ENCODE data around the gene LETM1.

The LETM1 gene

DNA sequence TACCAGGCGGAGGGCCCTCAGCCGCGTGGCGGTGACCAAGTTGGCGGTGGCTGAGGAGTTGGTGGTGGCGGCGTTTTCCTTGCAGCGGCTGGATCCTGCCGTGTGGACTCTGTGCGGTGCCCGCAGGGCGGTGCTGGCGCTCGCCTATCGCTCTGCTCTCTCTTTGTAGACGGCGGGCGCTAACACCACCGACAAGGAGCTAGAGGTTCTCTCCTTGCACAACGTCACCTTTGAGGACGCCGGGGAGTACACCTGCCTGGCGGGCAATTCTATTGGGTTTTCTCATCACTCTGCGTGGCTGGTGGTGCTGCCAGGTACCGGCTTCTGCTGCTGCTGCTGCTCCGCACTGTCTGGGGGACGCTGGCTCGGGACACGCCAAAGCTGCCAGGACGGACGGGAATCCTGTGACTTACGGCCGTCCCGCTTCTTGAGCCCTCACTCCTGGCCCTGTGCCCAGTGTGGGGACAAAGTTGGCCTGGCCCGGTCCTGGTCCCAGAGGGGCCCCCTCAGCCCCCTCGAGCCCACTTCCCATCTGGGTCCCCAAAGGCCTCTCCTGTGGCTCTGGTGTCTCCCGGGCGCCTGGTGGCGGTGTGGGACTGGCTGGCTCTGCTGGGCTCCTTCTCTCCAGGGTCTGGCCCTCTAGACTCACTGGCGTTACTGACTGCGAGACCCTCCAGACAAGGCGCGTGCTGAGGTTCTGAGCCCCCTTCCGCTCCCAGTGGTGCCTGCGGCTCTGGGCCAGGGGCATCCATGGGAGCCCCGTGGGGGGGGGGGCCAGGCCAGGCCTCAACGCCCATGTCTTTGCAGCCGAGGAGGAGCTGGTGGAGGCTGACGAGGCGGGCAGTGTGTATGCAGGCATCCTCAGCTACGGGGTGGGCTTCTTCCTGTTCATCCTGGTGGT, 52.2 kb downstream of the LETM1 start:
- H3K9me3 ChIP-seq (ENCODE audit: control insufficient read depth in 1 of 2, low read length in 2 of 2) = no peaks in the 10 kb centered on the region
- no peaks in the 10 kb centered on the region for H3K27me3 ChIP-seq (ENCODE audit: low read depth, low read length)
- no peak overlapping the region for H3K27ac ChIP-seq (ENCODE audit: low read length)
- no peaks in the 10 kb centered on the region for H3K36me3 ChIP-seq (ENCODE audit: control insufficient read depth in 1 of 2, insufficient read depth in 2 of 2, low read length in 2 of 2)
- no peak overlapping the region for H3K4me3 ChIP-seq (ENCODE audit: low read depth in 1 of 2, low read length in 2 of 2)
- H3K4me1 ChIP-seq (ENCODE audit: control insufficient read depth in 1 of 2, insufficient read depth in 2 of 2, low read length in 2 of 2) = peaks cover 0 to 7% of the 10 kb centered on the region in 2 donors

DNA sequence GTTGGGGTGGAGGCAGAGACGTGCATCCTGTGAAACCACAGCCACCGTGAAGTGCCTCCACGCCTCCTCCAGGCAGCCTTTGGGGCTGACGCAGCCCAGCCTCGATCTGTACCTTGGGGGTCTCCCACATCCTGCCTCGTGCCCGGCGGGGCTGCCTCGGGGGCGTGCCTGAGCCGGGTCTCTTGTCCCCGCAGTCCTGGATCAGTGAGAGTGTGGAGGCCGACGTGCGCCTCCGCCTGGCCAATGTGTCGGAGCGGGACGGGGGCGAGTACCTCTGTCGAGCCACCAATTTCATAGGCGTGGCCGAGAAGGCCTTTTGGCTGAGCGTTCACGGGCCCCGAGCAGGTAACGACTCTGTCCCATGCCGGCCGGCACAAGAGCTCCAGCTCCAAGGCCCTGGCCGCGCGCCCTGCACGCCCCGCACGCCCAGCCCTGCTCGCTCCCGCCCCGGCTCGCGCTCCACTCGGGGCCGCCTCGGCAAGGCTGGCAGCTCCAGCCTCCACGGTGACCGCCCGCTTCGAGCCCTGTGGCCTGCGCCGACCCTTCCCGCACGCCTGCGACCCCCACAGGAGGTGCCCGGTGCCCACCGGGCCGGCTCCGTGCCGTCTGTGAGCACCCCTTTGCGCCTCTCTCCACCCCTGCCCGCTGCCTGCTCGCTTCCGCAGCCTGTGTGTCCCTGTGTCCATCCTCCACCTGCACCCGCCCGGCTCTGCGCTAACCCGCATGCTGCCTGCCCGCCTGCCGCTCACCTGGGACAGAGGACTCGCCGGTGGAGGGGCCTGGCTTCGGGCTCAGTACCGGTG, 53.0 kb downstream of the LETM1 start:
- no peak overlapping the region for H3K27ac ChIP-seq (ENCODE audit: low read length)
- no peak overlapping the region for H3K4me3 ChIP-seq (ENCODE audit: low read depth in 1 of 2, low read length in 2 of 2)
- no peaks in the 10 kb centered on the region for H3K27me3 ChIP-seq (ENCODE audit: low read depth, low read length)
- no peaks in the 10 kb centered on the region for H3K9me3 ChIP-seq (ENCODE audit: control insufficient read depth in 1 of 2, low read length in 2 of 2)
- peaks cover 0 to 7% of the 10 kb centered on the region in 2 donors for H3K4me1 ChIP-seq (ENCODE audit: control insufficient read depth in 1 of 2, insufficient read depth in 2 of 2, low read length in 2 of 2)
- H3K36me3 ChIP-seq (ENCODE audit: control insufficient read depth in 1 of 2, insufficient read depth in 2 of 2, low read length in 2 of 2) = no peaks in the 10 kb centered on the region

DNA sequence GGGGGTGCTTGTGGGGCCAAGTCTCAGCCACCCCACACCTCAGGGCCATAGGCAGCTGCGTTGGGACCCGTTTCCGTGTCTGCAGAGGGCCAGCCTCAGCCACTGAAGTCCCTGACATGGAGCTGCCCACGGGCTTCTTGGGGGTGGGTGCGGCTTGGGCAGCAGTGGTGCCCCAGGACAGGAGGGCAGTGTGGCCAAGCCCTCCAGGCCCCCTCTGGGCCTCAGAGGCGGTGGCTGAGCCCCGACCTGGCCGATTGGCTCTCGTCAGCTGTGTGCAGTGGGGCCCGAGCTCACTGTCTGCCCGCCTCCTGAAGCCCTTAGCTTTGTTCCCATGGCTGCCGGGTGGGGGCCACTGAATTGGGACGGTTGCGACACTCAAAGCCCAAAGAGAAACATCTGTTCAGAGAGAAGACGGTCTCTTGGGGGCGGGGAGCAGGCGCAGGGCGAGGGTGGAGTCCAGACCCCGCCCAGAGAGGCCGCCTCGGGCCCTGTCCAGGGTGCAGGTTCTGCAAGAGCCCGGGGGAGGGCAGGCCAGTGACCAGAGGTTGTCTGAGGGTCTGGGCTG, 53.7 kb downstream of the LETM1 start:
- Histone ChIP-seq H3K27ac (ENCODE audit: low read length) (no peak overlapping the region), H3K4me1 (ENCODE audit: control insufficient read depth in 1 of 2, insufficient read depth in 2 of 2, low read length in 2 of 2) (peaks cover 0 to 7% of the 10 kb centered on the region in 2 donors), H3K9me3 (ENCODE audit: control insufficient read depth in 1 of 2, low read length in 2 of 2) (no peaks in the 10 kb centered on the region), H3K36me3 (ENCODE audit: control insufficient read depth in 1 of 2, insufficient read depth in 2 of 2, low read length in 2 of 2) (no peaks in the 10 kb centered on the region), H3K4me3 (ENCODE audit: low read depth in 1 of 2, low read length in 2 of 2) (no peak overlapping the region), H3K27me3 (ENCODE audit: low read depth, low read length) (no peaks in the 10 kb centered on the region)

DNA sequence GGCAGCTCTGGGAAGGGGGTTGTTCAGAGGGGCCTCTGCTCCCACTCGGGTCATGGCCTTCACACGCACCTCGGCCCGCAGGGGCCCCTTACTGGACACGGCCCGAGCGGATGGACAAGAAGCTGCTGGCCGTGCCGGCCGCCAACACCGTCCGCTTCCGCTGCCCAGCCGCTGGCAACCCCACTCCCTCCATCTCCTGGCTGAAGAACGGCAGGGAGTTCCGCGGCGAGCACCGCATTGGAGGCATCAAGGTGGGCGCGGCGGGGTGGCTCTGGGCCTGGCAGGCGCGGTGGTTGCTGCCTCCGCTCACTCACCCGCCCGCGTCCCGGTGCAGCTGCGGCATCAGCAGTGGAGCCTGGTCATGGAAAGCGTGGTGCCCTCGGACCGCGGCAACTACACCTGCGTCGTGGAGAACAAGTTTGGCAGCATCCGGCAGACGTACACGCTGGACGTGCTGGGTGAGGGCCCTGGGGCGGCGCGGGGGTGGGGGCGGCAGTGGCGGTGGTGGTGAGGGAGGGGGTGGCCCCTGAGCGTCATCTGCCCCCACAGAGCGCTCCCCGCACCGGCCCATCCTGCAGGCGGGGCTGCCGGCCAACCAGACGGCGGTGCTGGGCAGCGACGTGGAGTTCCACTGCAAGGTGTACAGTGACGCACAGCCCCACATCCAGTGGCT, 54.5 kb downstream of the LETM1 start:
- no peak overlapping the region for H3K27ac ChIP-seq (ENCODE audit: low read length)
- no peaks in the 10 kb centered on the region for H3K9me3 ChIP-seq (ENCODE audit: control insufficient read depth in 1 of 2, low read length in 2 of 2)
- H3K4me1 ChIP-seq (ENCODE audit: control insufficient read depth in 1 of 2, insufficient read depth in 2 of 2, low read length in 2 of 2) = peaks cover 0 to 7% of the 10 kb centered on the region in 2 donors
- H3K27me3 ChIP-seq (ENCODE audit: low read depth, low read length) = no peaks in the 10 kb centered on the region
- no peaks in the 10 kb centered on the region for H3K36me3 ChIP-seq (ENCODE audit: control insufficient read depth in 1 of 2, insufficient read depth in 2 of 2, low read length in 2 of 2)
- no peak overlapping the region for H3K4me3 ChIP-seq (ENCODE audit: low read depth in 1 of 2, low read length in 2 of 2)

DNA sequence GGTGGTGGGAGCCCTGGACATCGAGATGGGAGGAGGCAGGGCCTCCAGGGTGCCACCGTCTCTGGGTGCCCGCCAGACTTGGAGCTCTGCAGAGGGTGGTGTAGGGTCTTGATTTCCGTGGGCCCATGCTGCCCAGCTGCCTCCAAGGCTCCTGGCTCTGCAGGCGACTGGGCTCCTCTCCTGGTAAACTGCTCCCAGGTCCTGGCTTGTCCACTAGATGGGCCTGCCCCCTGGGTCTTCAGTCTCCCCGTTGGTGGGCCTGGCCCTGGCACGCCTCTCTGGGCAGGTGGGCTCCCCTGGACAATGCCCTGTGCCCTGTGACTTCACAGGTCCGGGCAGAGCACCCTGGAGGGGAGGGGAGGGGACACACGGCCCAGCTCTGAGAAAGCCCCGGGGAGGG, 55.2 kb downstream of the LETM1 start:
- Histone ChIP-seq H3K27ac (ENCODE audit: low read length) (no peak overlapping the region), H3K9me3 (ENCODE audit: control insufficient read depth in 1 of 2, low read length in 2 of 2) (no peaks in the 10 kb centered on the region), H3K36me3 (ENCODE audit: control insufficient read depth in 1 of 2, insufficient read depth in 2 of 2, low read length in 2 of 2) (no peaks in the 10 kb centered on the region), H3K4me1 (ENCODE audit: control insufficient read depth in 1 of 2, insufficient read depth in 2 of 2, low read length in 2 of 2) (peaks cover 0 to 9% of the 10 kb centered on the region in 2 donors), H3K27me3 (ENCODE audit: low read depth, low read length) (peaks cover 4% of the 10 kb centered on the region), H3K4me3 (ENCODE audit: low read depth in 1 of 2, low read length in 2 of 2) (no peak overlapping the region)

DNA sequence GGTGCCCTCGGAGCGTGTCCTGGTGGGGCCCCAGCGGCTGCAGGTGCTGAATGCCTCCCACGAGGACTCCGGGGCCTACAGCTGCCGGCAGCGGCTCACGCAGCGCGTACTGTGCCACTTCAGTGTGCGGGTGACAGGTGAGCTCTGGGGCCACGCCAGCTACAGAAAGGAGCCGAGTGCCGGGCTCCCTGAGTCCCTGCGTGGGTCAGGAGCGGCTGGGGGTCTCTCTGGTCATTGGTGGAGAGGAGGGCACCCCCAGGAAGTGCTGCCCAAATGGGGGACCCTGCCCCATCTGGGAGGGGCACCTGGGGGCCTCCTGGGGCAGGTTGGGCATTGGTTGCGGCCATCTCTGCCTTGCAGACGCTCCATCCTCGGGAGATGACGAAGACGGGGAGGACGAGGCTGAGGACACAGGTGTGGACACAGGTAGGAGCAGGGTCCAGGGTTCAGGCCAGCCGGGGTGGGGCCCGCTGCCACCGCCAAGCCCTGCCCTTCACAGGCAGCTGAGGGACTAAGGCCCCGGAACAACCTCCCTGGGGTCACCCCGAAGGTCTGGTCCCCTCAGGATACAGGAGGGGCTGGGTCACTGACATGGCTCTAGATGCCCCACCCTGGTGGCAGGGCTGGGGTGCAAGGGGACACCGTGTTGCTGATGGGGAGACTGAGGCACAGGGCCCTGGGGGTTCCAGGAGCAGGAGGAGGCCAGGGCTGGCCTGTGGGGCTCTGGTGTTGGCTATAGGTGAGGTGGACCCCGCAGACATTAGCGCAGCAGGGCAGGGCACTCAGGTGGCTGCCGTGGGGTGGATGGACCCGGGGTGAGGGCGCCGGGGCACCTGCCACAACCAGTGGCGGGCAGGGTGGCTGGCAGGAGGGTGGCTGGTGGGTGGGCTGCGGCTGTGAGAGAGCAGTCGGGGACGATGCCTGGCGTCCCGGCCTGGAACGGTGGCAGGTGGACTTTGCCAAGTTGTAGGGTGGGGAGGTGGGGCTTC, 56.3 kb downstream of the LETM1 start:
- no peak overlapping the region for H3K4me3 ChIP-seq (ENCODE audit: low read depth in 1 of 2, low read length in 2 of 2)
- no peaks in the 10 kb centered on the region for H3K36me3 ChIP-seq (ENCODE audit: control insufficient read depth in 1 of 2, insufficient read depth in 2 of 2, low read length in 2 of 2)
- H3K9me3 ChIP-seq (ENCODE audit: control insufficient read depth in 1 of 2, low read length in 2 of 2) = no peaks in the 10 kb centered on the region
- no peak overlapping the region for H3K27ac ChIP-seq (ENCODE audit: low read length)
- peaks cover 0 to 18% of the 10 kb centered on the region in 2 donors for H3K4me1 ChIP-seq (ENCODE audit: control insufficient read depth in 1 of 2, insufficient read depth in 2 of 2, low read length in 2 of 2)
- H3K27me3 ChIP-seq (ENCODE audit: low read depth, low read length) = peaks cover 9% of the 10 kb centered on the region

DNA sequence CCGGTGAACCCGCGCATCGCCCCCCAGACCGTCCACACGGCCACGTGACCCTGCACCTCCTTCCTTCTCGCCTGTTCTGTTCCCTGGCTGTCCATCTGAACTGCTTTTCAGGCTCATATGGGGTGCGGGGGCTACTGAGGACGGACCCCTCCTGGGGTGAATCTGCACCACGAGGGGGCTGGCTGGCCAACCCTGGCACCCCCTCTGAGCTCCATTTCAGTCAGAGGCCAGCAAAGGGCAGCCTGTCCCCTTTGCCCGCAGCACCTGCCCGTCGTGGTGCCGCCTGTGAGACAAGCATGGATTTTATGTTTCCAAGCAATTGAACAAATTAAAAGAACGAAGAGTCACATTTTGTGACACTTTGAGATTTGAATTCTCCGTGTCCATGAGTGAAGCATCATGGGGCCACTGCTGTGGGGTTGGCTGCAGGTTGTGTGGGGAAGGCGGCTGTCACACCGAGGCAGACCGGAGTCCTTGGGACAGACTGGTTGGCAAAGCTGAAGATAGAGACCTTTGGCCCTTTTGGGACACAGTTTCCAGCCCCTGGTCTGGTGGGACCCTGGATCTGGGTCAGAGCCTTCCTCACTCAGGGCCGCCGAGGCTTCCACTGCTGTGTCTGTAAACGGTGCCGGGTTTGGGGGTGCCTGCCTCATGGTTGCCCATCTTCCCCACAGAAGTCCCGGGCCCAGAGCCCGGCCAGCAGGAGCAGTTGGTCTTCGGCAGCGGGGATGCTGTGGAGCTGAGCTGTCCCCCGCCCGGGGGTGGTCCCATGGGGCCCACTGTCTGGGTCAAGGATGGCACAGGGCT, 57.2 kb downstream of the LETM1 start:
- Histone ChIP-seq H3K27ac (ENCODE audit: low read length) (no peak overlapping the region), H3K27me3 (ENCODE audit: low read depth, low read length) (peaks cover 9% of the 10 kb centered on the region), H3K4me1 (ENCODE audit: control insufficient read depth in 1 of 2, insufficient read depth in 2 of 2, low read length in 2 of 2) (peaks cover 0 to 27% of the 10 kb centered on the region in 2 donors), H3K9me3 (ENCODE audit: control insufficient read depth in 1 of 2, low read length in 2 of 2) (no peaks in the 10 kb centered on the region), H3K4me3 (ENCODE audit: low read depth in 1 of 2, low read length in 2 of 2) (no peak overlapping the region), H3K36me3 (ENCODE audit: control insufficient read depth in 1 of 2, insufficient read depth in 2 of 2, low read length in 2 of 2) (no peaks in the 10 kb centered on the region)

DNA sequence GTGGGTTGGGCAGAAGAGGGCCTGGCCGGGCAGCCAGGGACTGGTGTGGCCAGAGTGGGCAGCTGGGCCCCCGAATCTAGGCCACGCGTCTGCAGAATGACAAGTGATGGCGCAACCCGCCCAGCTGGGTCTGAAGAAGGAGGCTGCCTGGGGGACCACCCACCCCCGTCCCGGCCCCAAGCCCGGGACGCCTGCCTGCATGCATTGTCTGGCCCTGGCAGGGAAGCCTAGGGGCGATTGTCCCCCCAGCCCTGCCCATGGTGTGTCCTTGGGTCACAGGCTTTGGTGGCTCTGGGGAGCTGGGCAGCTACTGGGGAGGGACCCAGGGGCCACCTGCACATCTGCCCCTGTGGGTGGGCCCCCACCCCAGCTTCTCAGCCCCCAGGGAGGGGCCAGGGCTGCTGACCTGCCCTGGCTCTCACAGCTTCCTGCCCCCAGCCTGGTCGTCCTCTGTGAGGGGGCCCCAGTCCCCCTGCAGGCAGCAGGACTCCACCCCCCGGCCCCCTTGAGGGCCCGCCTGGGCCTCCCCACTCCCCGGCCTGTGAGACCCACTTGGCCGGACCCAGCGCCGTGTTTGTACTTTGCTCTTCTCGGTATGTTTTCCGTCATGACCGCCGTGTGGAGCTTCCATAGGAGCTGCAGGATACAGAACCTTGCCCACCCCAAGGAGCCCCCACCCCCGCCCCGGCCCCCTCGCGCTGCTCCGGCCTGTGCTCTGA, 57.9 kb downstream of the LETM1 start:
- Histone ChIP-seq H3K4me3 (ENCODE audit: low read depth in 1 of 2, low read length in 2 of 2) (no peak overlapping the region), H3K9me3 (ENCODE audit: control insufficient read depth in 1 of 2, low read length in 2 of 2) (no peaks in the 10 kb centered on the region), H3K27me3 (ENCODE audit: low read depth, low read length) (peaks cover 9% of the 10 kb centered on the region), H3K36me3 (ENCODE audit: control insufficient read depth in 1 of 2, insufficient read depth in 2 of 2, low read length in 2 of 2) (no peaks in the 10 kb centered on the region), H3K4me1 (ENCODE audit: control insufficient read depth in 1 of 2, insufficient read depth in 2 of 2, low read length in 2 of 2) (peaks cover 0 to 27% of the 10 kb centered on the region in 2 donors), H3K27ac (ENCODE audit: low read length) (no peak overlapping the region)

DNA sequence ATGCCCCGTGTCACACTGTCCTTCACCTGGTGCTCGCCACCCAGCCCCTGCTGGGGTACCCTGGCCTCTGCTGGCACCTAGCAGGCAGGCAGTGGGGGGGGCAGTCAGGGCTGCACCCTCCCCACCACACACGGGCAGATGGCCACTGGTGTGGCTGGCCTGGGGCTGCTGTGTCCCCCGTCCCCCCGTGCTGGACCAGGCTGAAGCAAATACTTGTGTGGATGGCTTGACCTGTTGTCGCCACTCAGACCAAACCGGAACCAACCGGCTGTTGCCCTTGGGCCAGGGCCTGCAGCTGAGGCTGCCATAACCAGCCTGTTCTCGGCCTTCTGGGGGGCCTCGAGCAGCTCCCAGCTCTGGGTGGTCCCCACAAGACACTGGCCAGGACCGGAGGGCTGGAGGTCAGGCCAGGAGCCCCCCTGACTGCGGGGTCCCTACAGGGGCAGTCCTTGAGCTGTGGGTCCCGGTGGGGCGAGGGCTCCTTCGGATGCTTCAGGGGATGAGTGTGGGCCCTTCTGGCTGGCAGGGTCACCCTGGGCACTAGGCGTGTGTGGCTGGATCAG, 58.6 kb downstream of the LETM1 start:
- Histone ChIP-seq H3K36me3 (ENCODE audit: control insufficient read depth in 1 of 2, insufficient read depth in 2 of 2, low read length in 2 of 2) (no peaks in the 10 kb centered on the region), H3K9me3 (ENCODE audit: control insufficient read depth in 1 of 2, low read length in 2 of 2) (no peaks in the 10 kb centered on the region), H3K4me3 (ENCODE audit: low read depth in 1 of 2, low read length in 2 of 2) (no peak overlapping the region), H3K27me3 (ENCODE audit: low read depth, low read length) (peaks cover 9% of the 10 kb centered on the region), H3K27ac (ENCODE audit: low read length) (no peak overlapping the region), H3K4me1 (ENCODE audit: control insufficient read depth in 1 of 2, insufficient read depth in 2 of 2, low read length in 2 of 2) (peaks cover 0 to 26% of the 10 kb centered on the region in 2 donors)

Measured in muscle layer of duodenum (tissue), 2 donors.